CD14-positive monocyte (primary cell): ENCODE data around the gene AGPAT3. TPM values are rescaled to one million over a fixed set of nuclear protein-coding genes. Genes with fewer than 3 reads are reported as not detected.
A peak's percentile ranks its signal among the peaks of the same experiment; 100 is the strongest.

Source experiments
- DNase-seq, 3 donors: peaks; one replicate each; pipeline ENCODE4 v3.0.0-alpha.2; 2011 to 2022
- H2AFZ ChIP-seq: 2 replicates; pipeline ENCODE4 v1.6.0; 2012; ENCODE audit warnings: mild to moderate bottlenecking, low read depth, low read length, inconsistent platforms; ENCODE audit not compliant: insufficient read depth, poor library complexity, severe bottlenecking
- H3K27ac ChIP-seq, 2 donors: 1 replicate in 1 of 2; 2 replicates in 1 of 2; pipeline ENCODE4 v1.5.1; 2012 to 2013; ENCODE audit warnings: low read length in 2 of 2, control low read depth in 1 of 2, inconsistent platforms in 1 of 2, low read depth in 1 of 2, mild to moderate bottlenecking in 1 of 2
- H3K27me3 ChIP-seq, 2 donors: one replicate each; pipeline versions ENCODE4 v1.6.0 to v1.6.1; 2011 to 2013; ENCODE audit warnings: low read length in 2 of 2; ENCODE audit not compliant: control insufficient read depth in 2 of 2, insufficient read depth in 2 of 2
- H3K36me3 ChIP-seq, 2 donors: replicated peaks in 1 of 2; 1 replicate in 1 of 2; 2 replicates in 1 of 2; pipeline versions ENCODE4 v1.5.1 to v1.6.1; 2012 to 2013; ENCODE audit warnings: low read length in 2 of 2, control low read depth in 1 of 2, inconsistent platforms in 1 of 2, mild to moderate bottlenecking in 1 of 2; ENCODE audit not compliant: insufficient read depth in 2 of 2, control insufficient read depth in 1 of 2
- H3K4me1 ChIP-seq, 2 donors: 1 replicate in 1 of 2; 2 replicates in 1 of 2; pipeline versions ENCODE4 v1.5.1 to v1.6.1; 2012 to 2013; ENCODE audit warnings: low read length in 2 of 2, control low read depth in 1 of 2, inconsistent platforms in 1 of 2, mild to moderate bottlenecking in 1 of 2, moderate library complexity in 1 of 2; ENCODE audit not compliant: insufficient read depth in 2 of 2, control insufficient read depth in 1 of 2
- H3K4me2 ChIP-seq: replicated peaks from 2 replicates; pipeline ENCODE3; 2012; ENCODE audit warnings: low read length, moderate library complexity, mild to moderate bottlenecking; ENCODE audit not compliant: poor library complexity, severe bottlenecking; ENCODE audit errors: extremely low read depth
- H3K4me3 ChIP-seq, 3 experiments: fragments of 200-600 bp in 1 of 3; sonication (generic) in 1 of 3; replicated peaks in 1 of 3; 1 replicate in 2 of 3; 2 replicates in 1 of 3; pipeline ENCODE4 v1.5.1; 2011 to 2013; ENCODE audit warnings: low read length in 3 of 3, mild to moderate bottlenecking in 3 of 3, control low read depth in 2 of 3, low read depth in 2 of 3, inconsistent platforms in 1 of 3, moderate library complexity in 1 of 3
- H3K79me2 ChIP-seq: 2 replicates; pipeline ENCODE4 v1.6.0; 2012; ENCODE audit warnings: mild to moderate bottlenecking, control low read depth, inconsistent platforms, low read length, moderate library complexity; ENCODE audit not compliant: insufficient read depth
- H3K9ac ChIP-seq: 2 replicates; pipeline ENCODE4 v1.6.0; 2017; ENCODE audit warnings: low read length, mild to moderate bottlenecking; ENCODE audit not compliant: insufficient read depth, poor library complexity, severe bottlenecking
- H3K9me3 ChIP-seq, 2 donors: replicated peaks in 1 of 2; 1 replicate in 1 of 2; 2 replicates in 1 of 2; pipeline versions ENCODE4 v1.5.1 to v1.6.1; 2012 to 2013; ENCODE audit warnings: low read length in 2 of 2, control low read depth in 1 of 2; ENCODE audit not compliant: control insufficient read depth in 1 of 2, insufficient read depth in 1 of 2
- H4K20me1 ChIP-seq: 2 replicates; pipeline ENCODE4 v1.6.0; 2012; ENCODE audit warnings: mild to moderate bottlenecking, low read length, control low read depth, moderate library complexity; ENCODE audit not compliant: insufficient read depth
- H3K27ac Mint-ChIP-seq, 7 donors: one replicate each; pipeline ENCODE4 v1.8.0; 2020; ENCODE audit warnings: mild to moderate bottlenecking in 7 of 7, mixed read lengths in 7 of 7, moderate library complexity in 6 of 7, inconsistent platforms in 2 of 7
- H3K27me3 Mint-ChIP-seq, 3 donors: one replicate each; pipeline ENCODE4 v1.8.0; 2021 to 2022; ENCODE audit warnings: low read depth in 3 of 3, mild to moderate bottlenecking in 3 of 3, mixed read lengths in 3 of 3, moderate library complexity in 3 of 3, inconsistent platforms in 1 of 3
- H3K36me3 Mint-ChIP-seq, 2 donors: one replicate each; pipeline ENCODE4 v1.8.0; 2020; ENCODE audit warnings: mixed read lengths in 2 of 2, inconsistent platforms in 1 of 2, mild to moderate bottlenecking in 1 of 2
- H3K4me1 Mint-ChIP-seq: one replicate; pipeline ENCODE4 v1.8.0; 2020; ENCODE audit warnings: mild to moderate bottlenecking, mixed read lengths
- H3K4me3 Mint-ChIP-seq, 2 donors: one replicate each; pipeline ENCODE4 v1.8.0; 2020; ENCODE audit warnings: mild to moderate bottlenecking in 2 of 2, mixed read lengths in 2 of 2, moderate library complexity in 1 of 2
- H3K9me3 Mint-ChIP-seq, 7 donors: one replicate each; pipeline ENCODE4 v1.8.0; 2020 to 2022; ENCODE audit warnings: mixed read lengths in 7 of 7, mild to moderate bottlenecking in 6 of 7, moderate library complexity in 6 of 7, inconsistent platforms in 2 of 7
- CTCF ChIP-seq: fragments of 200-600 bp; IDR thresholded peaks from one replicate; pipeline ENCODE4 v1.8.0; 2022; ENCODE audit warnings: antibody characterized with exemption, mild to moderate bottlenecking
- WGBS: methylation state at CpG from one replicate; pipeline ENCODE4 v1.1.5; 2013; ENCODE audit warnings: missing lambda C conversion rate; ENCODE audit not compliant: insufficient coverage; 5-methylcytosine and 5-hydroxymethylcytosine counted together
- intact Hi-C, 2 donors: fragments of 100-400 bp; cut with micrococcal nuclease; formaldehyde crosslinking; loops; one replicate each; pipeline versions ENCODE4 v1.15.0 to v1.15.1; 2023
- polyA plus RNA-seq, 3 donors: library from polyadenylated mRNA; depleted of rRNA in 1 of 3; unstranded in 2 of 3; stranded (reverse) in 1 of 3; fragments of 300-500 nt in 2 of 3; fragments of >200 nt in 1 of 3; fragmentation: Illumina TruSeq in 2 of 3; gene quantifications; 1 replicate in 2 of 3; 2 replicates in 1 of 3; pipeline ENCODE4 v1.2.3, GENCODE V29; 2012 to 2021

The AGPAT3 gene
- polyA plus RNA-seq, 3 donors: 24.9 to 49.3 (median 26.2) TPM

- Histone ChIP-seq H3K9me3 (no peaks in the 10 kb centered on the region), H3K27ac (no peak overlapping the region), H3K4me2 (no peak overlapping the region), H3K4me1 (peaks cover 34 to 62% of the 10 kb centered on the region in 2 donors), H2AFZ (no peak overlapping the region), H4K20me1 (peaks cover 99% of the 10 kb centered on the region), H3K27me3 (no peaks in the 10 kb centered on the region), H3K79me2 (peaks cover 100% of the 10 kb centered on the region), H3K4me3 (no peak overlapping the region), H3K9ac (no peak overlapping the region), H3K36me3 (peaks cover 0 to 2% of the 10 kb centered on the region in 2 donors)
- 96% methylated on average over 4 of the region's 5 CpGs for WGBS
- Mint-ChIP-seq H3K4me3 (no peak overlapping the region), H3K4me1 (peaks cover 71% of the 10 kb centered on the region), H3K9me3 (no peaks in the 10 kb centered on the region), H3K36me3 (peaks cover under 1 to 12% of the 10 kb centered on the region in 2 donors), H3K27me3 (no peaks in the 10 kb centered on the region), H3K27ac (peak overlapping the region in 2 of 7 donors; percentile 53 to 65)
- TF ChIP-seq CTCF: no peak
- intact Hi-C loops: no loop called here
- no peak for DNase-seq
Measured at GRCh38 chr21:44018127-44018526, 153.1 kb downstream of the AGPAT3 start.

GRCh38 chr21:44018813-44019567, 154.0 kb downstream of the AGPAT3 start:
- TF ChIP-seq CTCF: no peak
- peaks cover 62% of the 10 kb centered on the region for H3K4me1 Mint-ChIP-seq
- H3K9me3 Mint-ChIP-seq: no peaks in the 10 kb centered on the region
- Histone ChIP-seq H3K4me3 (no peak overlapping the region), H3K9ac (no peak overlapping the region), H3K27me3 (no peaks in the 10 kb centered on the region), H3K27ac (peak overlapping the region in 1 of 2 donors; percentile 40), H3K36me3 (peaks cover 0 to 2% of the 10 kb centered on the region in 2 donors), H3K4me1 (peaks cover 26 to 54% of the 10 kb centered on the region in 2 donors), H3K9me3 (no peaks in the 10 kb centered on the region), H3K4me2 (no peak overlapping the region), H3K79me2 (peaks cover 100% of the 10 kb centered on the region), H2AFZ (no peak overlapping the region), H4K20me1 (peaks cover 99% of the 10 kb centered on the region)
- H3K4me3 Mint-ChIP-seq: no peak overlapping the region
- DNase-seq: no peak
- no peaks in the 10 kb centered on the region for H3K27me3 Mint-ChIP-seq
- intact Hi-C loops: no loop called here
- peaks cover 3 to 15% of the 10 kb centered on the region in 2 donors for H3K36me3 Mint-ChIP-seq
- 64% methylated on average over 7 of the region's 10 CpGs for WGBS
- H3K27ac Mint-ChIP-seq: peak overlapping the region in 4 of 7 donors; percentile 6 to 70 (median 54)
